ENCODE data around the gene SUGCT. TPM values are rescaled to one million over a fixed set of nuclear protein-coding genes. Genes with fewer than 3 reads are reported as not detected.
"Not testable (repeated sequence)": the region's sequence is repeated elsewhere in the genome, so short reads cannot be mapped to it uniquely, and the experiment has no call there.

SUGCT gene
- total RNA-seq, 1 donor from 2014 or later: 4.4 TPM

DNA sequence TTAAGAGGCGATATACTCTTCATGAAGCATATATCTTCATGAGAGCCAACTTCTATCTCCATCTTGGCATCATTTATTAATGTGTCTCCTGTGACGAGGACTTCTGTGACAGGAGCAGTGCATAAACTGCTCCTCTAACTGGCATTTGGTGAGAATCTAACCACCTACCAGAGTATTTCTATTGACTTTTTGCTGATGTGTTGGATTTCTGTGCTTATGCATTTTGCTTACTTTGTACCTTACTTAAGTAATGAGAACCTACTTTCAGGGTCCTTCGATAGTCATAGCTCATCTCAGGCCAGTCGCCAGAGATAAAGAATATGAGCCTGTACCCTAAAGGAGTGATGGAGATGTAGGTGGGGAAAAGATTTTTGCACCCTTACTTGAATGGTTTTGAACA lies 265.7 kb downstream of the SUGCT start:
- no peak for DNase-seq (ENCODE audit: low read depth)
- TF ChIP-seq, protein P1, sequence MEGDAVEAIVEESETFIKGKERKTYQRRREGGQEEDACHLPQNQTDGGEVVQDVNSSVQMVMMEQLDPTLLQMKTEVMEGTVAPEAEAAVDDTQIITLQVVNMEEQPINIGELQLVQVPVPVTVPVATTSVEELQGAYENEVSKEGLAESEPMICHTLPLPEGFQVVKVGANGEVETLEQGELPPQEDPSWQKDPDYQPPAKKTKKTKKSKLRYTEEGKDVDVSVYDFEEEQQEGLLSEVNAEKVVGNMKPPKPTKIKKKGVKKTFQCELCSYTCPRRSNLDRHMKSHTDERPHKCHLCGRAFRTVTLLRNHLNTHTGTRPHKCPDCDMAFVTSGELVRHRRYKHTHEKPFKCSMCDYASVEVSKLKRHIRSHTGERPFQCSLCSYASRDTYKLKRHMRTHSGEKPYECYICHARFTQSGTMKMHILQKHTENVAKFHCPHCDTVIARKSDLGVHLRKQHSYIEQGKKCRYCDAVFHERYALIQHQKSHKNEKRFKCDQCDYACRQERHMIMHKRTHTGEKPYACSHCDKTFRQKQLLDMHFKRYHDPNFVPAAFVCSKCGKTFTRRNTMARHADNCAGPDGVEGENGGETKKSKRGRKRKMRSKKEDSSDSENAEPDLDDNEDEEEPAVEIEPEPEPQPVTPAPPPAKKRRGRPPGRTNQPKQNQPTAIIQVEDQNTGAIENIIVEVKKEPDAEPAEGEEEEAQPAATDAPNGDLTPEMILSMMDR (conservative IDR thresholded peaks at IDR 0.05; ENCODE audit: low read depth, low read length): no peak

DNA sequence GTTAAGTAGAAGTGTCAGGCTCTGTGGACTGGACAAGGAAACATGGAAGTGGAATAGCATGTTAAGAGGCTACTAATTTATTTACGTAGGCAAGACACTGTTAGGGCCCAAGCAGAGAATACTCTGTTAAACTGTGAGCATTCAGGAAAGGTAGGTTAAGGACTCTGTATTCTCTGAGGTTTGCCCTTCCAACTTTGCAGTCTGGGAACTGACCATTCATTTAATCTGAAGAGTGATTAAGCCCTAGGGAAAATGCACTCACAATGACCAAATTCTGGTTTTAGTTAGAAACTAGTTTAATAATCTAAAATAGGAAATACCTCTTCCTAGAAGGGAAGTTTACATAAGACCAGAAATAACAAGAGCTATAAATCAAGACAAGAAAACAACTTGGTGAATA lies 266.6 kb downstream of the SUGCT start:
- H3K4me3 ChIP-seq (ENCODE audit: low read depth, low read length): no peak overlapping the region
- DNase-seq (ENCODE audit: low read depth): no peak
- TF ChIP-seq, protein P1 (conservative IDR thresholded peaks at IDR 0.05; ENCODE audit: low read depth, low read length): no peak

More for the DNA sequence above, 265.7 kb downstream of the SUGCT start:
- H3K4me3 ChIP-seq (ENCODE audit: low read depth, low read length): no peak overlapping the region

DNA sequence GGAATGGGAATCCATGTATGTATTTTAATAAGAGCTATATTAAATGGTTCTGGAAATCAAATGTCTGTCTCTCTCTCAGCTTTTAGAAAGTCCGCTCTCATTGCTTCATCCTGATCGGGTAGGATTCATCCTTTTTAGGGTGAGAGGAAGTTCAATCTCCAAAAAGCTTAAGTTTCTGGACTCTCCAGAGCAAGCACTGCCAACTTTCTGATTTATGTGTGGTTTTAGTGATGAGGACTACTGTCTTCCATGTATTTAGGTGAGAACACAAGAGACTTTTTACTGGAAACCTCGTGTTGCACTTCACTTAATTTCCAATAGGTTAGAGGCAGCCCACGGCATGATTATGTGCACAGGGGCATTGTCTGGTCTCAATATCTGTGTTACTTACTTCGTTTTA lies 267.9 kb downstream of the SUGCT start:
- no peak overlapping the region for H3K4me3 ChIP-seq (ENCODE audit: low read depth, low read length)
- no peak for DNase-seq (ENCODE audit: low read depth)
- TF ChIP-seq, protein P1 (conservative IDR thresholded peaks at IDR 0.05; ENCODE audit: low read depth, low read length): no peak

DNA sequence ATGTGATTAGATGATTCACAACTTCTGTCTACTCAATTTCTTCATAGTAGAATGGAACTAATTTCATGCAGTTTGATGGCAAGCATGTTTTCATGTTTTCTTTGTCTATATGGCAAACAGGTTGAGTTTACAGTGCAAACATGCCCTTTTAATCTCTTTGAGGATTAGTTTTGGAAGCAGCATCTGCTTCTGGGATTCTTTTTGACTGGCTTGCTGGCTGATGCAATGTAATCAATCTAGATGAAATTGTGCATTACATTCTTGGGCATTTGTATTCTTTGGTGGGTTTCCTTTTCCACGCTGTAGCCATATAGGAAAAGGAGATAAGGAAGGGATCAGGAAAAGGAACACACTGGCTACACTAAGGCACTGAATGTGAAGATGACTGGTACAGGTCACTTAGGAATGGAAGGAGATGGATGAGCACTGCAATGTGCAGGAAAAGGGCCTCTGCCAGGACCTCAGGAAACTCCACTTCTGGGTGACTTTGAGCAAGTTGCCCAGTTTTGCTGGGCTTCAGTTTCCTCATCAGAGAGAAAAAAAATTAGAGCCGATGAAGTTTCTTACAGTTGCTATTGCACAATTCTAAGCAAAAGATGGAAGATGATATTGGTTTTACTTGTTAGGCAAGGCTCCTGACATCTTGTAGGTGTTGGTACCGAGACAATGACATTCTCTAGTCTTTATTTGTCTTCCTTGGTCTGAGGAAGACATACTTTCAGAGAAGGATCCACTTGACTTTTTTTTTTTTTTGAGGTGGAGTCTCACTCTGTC lies 269.1 kb downstream of the SUGCT start:
- H3K4me3 ChIP-seq (ENCODE audit: low read depth, low read length): no peak overlapping the region
- TF ChIP-seq, protein P1 (conservative IDR thresholded peaks at IDR 0.05; ENCODE audit: low read depth, low read length): no peak
- DNase-seq (ENCODE audit: low read depth): no peak

DNA sequence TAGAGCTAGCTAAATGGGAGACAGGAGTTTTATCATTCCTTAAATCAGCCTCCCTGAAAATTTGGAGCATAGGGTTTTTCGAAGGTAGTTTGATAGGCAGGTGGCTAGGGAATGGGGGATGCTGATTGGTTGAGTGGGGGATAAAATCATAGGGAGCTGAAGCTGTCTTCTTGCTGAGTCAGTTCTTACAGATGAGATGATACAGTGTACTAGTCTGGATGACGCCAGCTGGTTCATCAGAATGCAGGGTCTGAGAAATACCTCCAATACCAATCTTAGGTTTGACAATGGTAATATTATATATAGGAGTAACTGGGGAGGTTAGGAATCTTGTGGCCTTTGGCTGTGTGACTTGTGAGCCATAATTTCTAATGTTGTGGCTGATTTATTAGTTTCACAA lies 271.2 kb downstream of the SUGCT start:
- DNase-seq (ENCODE audit: low read depth): no peak
- H3K4me3 ChIP-seq (ENCODE audit: low read depth, low read length): no peak overlapping the region
- TF ChIP-seq, protein P1 (conservative IDR thresholded peaks at IDR 0.05; ENCODE audit: low read depth, low read length): no peak

DNA sequence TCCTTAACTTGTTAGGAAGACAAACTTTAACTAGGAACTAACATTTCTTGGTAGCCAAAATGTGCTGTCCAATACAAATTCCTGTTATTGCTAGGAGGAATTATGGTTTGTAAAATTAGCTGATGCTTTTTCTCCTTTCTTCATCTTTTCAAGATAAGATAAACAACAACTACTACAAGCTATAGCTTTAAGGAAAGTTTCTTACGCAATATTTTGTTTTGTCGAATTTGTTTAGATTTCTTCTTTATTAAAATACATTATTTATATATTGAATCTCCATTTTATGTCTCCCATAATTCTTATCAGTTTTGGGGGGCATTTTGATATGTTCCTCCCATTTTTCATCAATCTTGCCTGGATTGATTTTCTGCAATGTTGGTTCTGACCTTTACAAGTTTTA lies 277.5 kb downstream of the SUGCT start:
- H3K4me3 ChIP-seq (ENCODE audit: low read depth, low read length): no peak overlapping the region
- TF ChIP-seq, protein P1 (conservative IDR thresholded peaks at IDR 0.05; ENCODE audit: low read depth, low read length): no peak
- no peak for DNase-seq (ENCODE audit: low read depth)

DNA sequence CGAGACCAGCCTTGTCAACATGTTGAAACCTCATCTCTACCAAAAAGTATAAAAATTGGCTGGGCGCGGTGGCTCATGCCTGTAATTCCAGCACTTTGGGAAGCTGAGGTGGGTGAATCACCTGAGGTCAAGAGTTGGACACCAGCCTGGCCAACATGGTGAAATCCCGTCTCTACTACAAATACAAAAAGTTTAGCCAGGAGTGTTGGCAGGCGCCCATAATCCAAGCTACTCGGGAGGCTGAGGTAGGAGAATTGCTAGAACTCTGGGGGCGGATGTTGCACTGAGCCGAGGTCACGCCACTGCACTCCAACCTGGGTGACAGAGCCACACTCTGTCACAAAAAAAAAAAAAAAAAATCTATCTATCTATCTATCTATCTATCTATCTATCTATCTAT lies 279.9 kb downstream of the SUGCT start:
- not testable (repeated sequence) for DNase-seq (ENCODE audit: low read depth); H3K4me3 ChIP-seq (ENCODE audit: low read depth, low read length)
